Right atrium auricular region (tissue), 2 donors: Measurements from ENCODE around the gene PCDHA5. TPM values are rescaled to one million over a fixed set of nuclear protein-coding genes. Genes with fewer than 3 reads are reported as not detected.
"Not testable (repeated sequence)": the region's sequence is repeated elsewhere in the genome, so short reads cannot be mapped to it uniquely, and the experiment has no call there.

ENCODE experiments used
- DNase-seq: peaks from one replicate; pipeline ENCODE4 v3.0.0-alpha.2; 2019; ENCODE audit warnings: low spot score
- H3K27ac ChIP-seq, 2 donors: fragments of 200-600 bp; sonication (generic); 1 replicate in 1 of 2; 2 replicates in 1 of 2; pipeline ENCODE4 v1.5.1; 2016 to 2019
- H3K27me3 ChIP-seq, 2 donors: fragments of 200-600 bp; sonication (generic); one replicate each; pipeline versions ENCODE4 v1.5.1 to v1.6.0; 2017 to 2019
- H3K36me3 ChIP-seq: fragments of 200-600 bp; sonication (generic); one replicate; pipeline ENCODE4 v1.5.1; 2016
- H3K4me1 ChIP-seq, 2 donors: fragments of 200-600 bp; sonication (generic); one replicate each; pipeline versions ENCODE4 v1.5.1 to v1.6.0; 2017 to 2019
- H3K4me3 ChIP-seq, 2 donors: fragments of 200-600 bp; sonication (generic); 1 replicate in 1 of 2; 2 replicates in 1 of 2; pipeline ENCODE4 v1.5.1; 2017 to 2019; ENCODE audit warnings: mild to moderate bottlenecking in 1 of 2, moderate library complexity in 1 of 2
- H3K9me3 ChIP-seq, 2 donors: fragments of 200-600 bp; sonication (generic); one replicate each; pipeline ENCODE4 v1.5.1; 2019
- total RNA-seq, 2 donors: library from RNA; depleted of rRNA; stranded (reverse); fragments of >200 nt; gene quantifications; one replicate each; pipeline ENCODE4 v1.1.0, GENCODE V29; 2016
- TF ChIP-seq, protein P1 (sequence below), 2 donors: fragments of 200-600 bp; sonication (generic); IDR thresholded peaks; one replicate each; pipeline ENCODE4 v1.5.1; 2019; ENCODE audit warnings: antibody characterized with exemption in 2 of 2

Gene PCDHA5
- total RNA-seq, 2 donors from 2014 or later = 0.16 TPM; not detected in 1

DNA sequence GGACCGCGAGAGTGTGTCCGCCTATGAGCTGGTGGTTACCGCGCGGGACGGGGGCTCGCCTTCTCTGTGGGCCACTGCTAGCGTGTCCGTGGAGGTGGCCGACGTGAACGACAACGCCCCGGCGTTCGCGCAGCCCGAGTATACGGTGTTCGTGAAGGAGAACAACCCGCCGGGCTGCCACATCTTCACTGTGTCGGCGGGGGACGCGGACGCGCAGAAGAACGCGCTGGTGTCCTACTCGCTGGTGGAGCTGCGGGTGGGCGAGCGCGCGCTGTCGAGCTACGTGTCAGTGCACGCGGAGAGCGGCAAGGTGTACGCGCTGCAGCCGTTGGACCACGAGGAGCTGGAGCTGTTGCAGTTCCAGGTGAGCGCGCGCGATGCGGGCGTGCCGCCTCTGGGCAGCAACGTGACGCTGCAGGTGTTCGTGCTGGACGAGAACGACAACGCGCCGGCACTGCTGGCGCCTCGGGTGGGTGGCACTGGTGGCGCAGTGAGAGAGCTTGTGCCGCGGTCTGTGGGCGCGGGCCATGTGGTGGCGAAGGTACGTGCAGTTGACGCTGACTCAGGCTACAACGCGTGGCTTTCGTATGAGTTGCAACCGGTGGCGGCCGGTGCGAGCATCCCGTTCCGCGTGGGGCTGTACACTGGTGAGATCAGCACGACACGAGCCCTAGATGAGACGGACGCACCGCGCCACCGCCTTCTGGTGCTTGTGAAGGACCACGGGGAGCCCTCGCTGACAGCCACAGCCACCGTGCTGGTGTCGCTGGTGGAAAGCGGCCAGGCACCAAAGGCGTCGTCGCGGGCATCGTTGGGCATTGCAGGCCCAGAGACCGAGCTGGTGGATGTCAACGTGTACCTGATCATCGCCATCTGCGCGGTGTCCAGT, 14.5 kb downstream of the PCDHA5 start:
- Histone ChIP-seq H3K4me1 (no peaks in the 10 kb centered on the region), H3K36me3 (no peaks in the 10 kb centered on the region), H3K27ac (no peak overlapping the region), H3K4me3 (no peak overlapping the region), H3K9me3 (peaks cover 0 to 49% of the 10 kb centered on the region in 2 donors), H3K27me3 (peaks cover 0 to 3% of the 10 kb centered on the region in 2 donors)
- TF ChIP-seq, protein P1, sequence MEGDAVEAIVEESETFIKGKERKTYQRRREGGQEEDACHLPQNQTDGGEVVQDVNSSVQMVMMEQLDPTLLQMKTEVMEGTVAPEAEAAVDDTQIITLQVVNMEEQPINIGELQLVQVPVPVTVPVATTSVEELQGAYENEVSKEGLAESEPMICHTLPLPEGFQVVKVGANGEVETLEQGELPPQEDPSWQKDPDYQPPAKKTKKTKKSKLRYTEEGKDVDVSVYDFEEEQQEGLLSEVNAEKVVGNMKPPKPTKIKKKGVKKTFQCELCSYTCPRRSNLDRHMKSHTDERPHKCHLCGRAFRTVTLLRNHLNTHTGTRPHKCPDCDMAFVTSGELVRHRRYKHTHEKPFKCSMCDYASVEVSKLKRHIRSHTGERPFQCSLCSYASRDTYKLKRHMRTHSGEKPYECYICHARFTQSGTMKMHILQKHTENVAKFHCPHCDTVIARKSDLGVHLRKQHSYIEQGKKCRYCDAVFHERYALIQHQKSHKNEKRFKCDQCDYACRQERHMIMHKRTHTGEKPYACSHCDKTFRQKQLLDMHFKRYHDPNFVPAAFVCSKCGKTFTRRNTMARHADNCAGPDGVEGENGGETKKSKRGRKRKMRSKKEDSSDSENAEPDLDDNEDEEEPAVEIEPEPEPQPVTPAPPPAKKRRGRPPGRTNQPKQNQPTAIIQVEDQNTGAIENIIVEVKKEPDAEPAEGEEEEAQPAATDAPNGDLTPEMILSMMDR (IDR thresholded peaks at IDR 0.05) = no peak
- DNase-seq = no peak

DNA sequence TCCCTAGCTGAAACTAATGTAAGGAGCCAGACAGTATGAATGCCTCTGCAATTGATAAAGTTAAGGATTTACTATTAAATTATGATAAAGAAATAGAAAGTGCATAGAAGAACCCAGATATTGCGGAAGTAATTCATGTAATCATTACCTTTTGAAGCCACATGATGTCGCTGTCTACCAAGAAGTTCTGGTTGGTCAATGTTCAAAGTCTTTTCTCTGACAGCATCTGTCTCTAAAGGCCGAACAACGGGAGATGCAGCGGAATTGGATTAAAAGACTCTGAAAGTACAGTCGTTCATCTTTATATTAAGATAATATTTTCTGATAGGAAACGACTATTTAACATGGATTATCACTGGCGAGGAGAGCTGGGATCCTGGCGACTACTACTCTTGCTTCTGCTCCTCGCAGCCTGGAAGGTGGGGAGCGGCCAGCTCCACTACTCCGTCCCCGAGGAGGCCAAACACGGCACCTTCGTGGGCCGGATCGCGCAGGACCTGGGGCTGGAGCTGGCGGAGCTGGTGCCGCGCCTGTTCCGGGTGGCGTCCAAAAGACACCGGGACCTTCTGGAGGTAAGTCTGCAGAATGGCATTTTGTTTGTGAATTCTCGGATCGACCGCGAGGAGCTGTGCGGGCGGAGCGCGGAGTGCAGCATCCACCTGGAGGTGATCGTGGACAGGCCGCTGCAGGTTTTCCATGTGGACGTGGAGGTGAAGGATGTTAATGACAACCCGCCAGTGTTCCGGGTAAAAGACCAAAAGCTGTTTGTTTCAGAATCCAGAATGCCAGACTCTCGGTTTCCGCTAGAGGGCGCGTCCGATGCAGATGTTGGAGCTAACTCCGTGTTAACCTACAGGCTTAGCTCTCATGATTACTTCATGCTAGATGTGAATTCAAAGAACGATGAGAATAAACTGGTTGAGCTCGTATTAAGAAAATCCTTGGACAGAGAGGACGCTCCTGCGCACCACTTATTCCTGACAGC, 19.9 kb downstream of the PCDHA5 start, which contains the start of gene PCDHA8:
TSS of gene PCDHA8 (plus strand) at position 210 of the 985 bp plus-strand sequence. CDS start at position 345, 135 bp downstream.
- H3K4me1 ChIP-seq = no peaks in the 10 kb centered on the region
- no peak within 1 kb of the TSS for H3K4me3 ChIP-seq
- no peaks in the 10 kb centered on the region for H3K36me3 ChIP-seq
- TF ChIP-seq, protein P1 (IDR thresholded peaks at IDR 0.05) = peak in 1 of 2 donors; percentile 12
- DNase-seq = no peak
- no peak within 1 kb of the TSS for H3K27ac ChIP-seq
- peaks cover 0 to 28% of the 10 kb centered on the region in 2 donors for H3K9me3 ChIP-seq
- no peaks in the 10 kb centered on the region for H3K27me3 ChIP-seq

DNA sequence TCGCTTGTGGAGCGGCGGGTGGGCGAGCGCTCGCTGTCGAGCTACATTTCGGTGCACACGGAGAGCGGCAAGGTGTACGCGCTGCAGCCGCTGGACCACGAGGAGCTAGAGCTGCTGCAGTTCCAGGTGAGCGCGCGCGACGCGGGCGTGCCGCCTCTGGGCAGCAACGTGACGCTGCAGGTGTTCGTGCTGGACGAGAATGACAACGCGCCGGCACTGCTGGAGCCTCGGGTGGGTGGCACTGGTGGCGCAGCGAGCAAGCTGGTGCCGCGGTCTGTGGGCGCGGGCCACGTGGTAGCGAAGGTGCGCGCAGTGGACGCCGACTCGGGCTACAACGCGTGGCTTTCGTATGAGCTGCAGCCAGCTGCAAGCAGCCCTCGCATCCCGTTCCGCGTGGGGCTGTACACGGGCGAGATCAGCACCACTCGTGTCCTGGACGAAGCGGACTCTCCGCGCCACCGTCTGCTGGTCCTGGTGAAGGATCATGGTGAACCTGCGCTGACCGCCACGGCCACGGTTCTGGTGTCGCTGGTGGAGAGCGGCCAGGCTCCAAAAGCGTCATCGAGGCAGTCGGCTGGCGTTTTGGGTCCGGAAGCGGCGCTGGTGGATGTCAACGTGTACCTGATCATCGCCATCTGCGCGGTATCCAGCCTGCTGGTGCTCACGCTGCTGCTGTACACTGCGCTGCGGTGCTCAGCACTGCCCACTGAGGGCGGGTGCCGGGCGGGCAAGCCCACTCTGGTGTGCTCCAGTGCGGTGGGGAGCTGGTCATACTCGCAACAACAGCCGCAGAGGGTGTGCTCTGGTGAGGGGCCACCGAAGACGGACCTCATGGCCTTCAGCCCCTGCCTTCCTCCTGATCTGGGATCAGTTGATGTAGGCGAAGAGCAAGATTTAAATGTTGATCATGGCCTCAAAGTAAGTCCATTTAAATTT, 21.7 kb downstream of the PCDHA5 start:
- no peak overlapping the region for H3K4me3 ChIP-seq
- H3K4me1 ChIP-seq = no peaks in the 10 kb centered on the region
- H3K9me3 ChIP-seq = peaks cover 0 to 24% of the 10 kb centered on the region in 2 donors
- TF ChIP-seq, protein P1 (IDR thresholded peaks at IDR 0.05) = no peak
- H3K27me3 ChIP-seq = no peaks in the 10 kb centered on the region
- no peaks in the 10 kb centered on the region for H3K36me3 ChIP-seq
- no peak overlapping the region for H3K27ac ChIP-seq
- DNase-seq = no peak

DNA sequence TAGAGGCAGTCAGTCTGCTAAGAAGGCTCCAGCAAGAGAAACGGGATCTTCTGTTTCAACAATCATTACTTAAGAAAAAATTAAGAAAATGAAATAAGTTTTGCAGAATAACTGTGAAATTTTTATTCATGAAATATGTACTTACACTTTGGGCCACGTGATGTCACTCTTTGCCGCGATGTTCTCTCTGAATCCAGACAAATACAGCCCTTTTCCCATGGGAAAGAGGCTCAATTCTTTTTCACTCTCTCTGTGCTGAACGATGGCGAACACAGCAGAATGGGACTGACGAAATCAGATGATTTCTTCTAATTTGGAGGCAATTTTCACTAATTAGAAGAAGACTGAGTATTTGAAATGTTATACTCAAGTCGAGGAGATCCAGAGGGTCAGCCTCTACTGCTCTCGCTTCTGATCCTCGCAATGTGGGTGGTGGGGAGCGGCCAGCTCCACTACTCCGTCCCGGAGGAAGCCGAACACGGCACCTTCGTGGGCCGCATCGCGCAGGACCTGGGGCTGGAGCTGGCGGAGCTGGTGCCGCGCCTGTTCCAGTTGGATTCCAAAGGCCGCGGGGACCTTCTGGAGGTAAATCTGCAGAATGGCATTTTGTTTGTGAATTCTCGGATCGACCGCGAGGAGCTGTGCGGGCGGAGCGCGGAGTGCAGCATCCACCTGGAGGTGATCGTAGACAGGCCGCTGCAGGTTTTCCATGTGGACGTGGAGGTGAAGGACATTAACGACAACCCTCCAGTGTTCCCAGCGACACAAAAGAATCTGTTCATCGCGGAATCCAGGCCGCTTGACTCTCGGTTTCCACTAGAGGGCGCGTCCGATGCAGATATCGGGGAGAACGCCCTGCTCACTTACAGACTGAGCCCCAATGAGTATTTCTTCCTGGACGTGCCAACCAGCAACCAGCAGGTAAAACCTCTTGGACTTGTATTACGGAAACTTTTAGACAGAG, 27.0 kb downstream of the PCDHA5 start, which contains the start of gene PCDHA9:
TSS of gene PCDHA9 (plus strand) at position 244 of the 964 bp plus-strand sequence. CDS start at position 358, 114 bp downstream.
- not testable (repeated sequence) for H3K27me3 ChIP-seq, H3K4me1 ChIP-seq, DNase-seq, H3K27ac ChIP-seq, H3K36me3 ChIP-seq
- H3K4me3 ChIP-seq = peak within 1 kb of the TSS in 1 of 2 donors; percentile 15
- H3K9me3 ChIP-seq = peaks cover 0 to 30% of the 10 kb centered on the region in 2 donors

DNA sequence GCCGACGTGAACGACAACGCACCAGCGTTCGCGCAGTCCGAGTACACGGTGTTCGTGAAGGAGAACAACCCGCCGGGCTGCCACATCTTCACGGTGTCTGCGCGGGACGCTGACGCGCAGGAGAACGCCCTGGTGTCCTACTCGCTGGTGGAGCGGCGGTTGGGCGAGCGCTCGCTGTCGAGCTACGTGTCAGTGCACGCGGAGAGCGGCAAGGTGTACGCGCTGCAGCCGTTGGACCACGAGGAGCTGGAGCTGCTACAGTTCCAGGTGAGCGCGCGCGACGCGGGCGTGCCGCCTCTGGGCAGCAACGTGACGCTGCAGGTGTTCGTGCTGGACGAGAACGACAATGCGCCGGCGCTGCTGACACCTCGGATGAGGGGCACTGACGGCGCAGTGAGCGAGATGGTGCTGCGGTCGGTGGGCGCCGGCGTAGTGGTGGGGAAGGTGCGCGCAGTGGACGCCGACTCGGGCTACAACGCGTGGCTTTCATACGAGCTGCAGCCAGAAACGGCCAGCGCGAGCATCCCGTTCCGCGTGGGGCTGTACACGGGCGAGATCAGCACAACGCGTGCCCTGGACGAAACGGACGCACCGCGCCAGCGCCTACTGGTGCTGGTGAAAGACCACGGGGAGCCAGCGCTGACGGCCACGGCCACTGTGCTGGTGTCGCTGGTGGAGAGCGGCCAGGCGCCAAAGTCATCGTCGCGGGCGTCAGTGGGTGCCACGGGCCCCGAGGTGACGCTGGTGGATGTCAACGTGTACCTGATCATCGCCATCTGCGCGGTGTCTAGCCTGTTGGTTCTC, 28.6 kb downstream of the PCDHA5 start:
- H3K36me3 ChIP-seq = not testable (repeated sequence)

More for the DNA sequence above, 28.6 kb downstream of the PCDHA5 start:
- not testable (repeated sequence) for H3K4me1 ChIP-seq, H3K27me3 ChIP-seq, H3K4me3 ChIP-seq, DNase-seq, H3K27ac ChIP-seq
- peaks cover 0 to 23% of the 10 kb centered on the region in 2 donors for H3K9me3 ChIP-seq
